Endometrial microvascular endothelial cells (primary cell): ENCODE results near the gene AGAP5. TPM values are rescaled to one million over a fixed set of nuclear protein-coding genes. Genes with fewer than 3 reads are reported as not detected.

ENCODE experiments used
- in situ Hi-C: cut with HindIII; loops from 2 replicates; pipeline ENCODE4 v1.10.0; 2017; ENCODE audit warnings: low sequenced_read_pairs, low pct_unique_long_range_greater_than_20kb; ENCODE audit errors: inconsistent ontology term
- total RNA-seq: library from RNA; depleted of rRNA; stranded (reverse); fragments of >200 nt; gene quantifications from one replicate; pipeline ENCODE4 v1.2.3, GENCODE V29; 2015; ENCODE audit errors: inconsistent ontology term

The AGAP5 gene
- total RNA-seq, 1 donor from 2014 or later = 1.0 TPM

GRCh38 chr10:73643362-73643761 lies 54.5 kb downstream of the AGAP5 start:
- in situ Hi-C loops = no loop called here

DNA sequence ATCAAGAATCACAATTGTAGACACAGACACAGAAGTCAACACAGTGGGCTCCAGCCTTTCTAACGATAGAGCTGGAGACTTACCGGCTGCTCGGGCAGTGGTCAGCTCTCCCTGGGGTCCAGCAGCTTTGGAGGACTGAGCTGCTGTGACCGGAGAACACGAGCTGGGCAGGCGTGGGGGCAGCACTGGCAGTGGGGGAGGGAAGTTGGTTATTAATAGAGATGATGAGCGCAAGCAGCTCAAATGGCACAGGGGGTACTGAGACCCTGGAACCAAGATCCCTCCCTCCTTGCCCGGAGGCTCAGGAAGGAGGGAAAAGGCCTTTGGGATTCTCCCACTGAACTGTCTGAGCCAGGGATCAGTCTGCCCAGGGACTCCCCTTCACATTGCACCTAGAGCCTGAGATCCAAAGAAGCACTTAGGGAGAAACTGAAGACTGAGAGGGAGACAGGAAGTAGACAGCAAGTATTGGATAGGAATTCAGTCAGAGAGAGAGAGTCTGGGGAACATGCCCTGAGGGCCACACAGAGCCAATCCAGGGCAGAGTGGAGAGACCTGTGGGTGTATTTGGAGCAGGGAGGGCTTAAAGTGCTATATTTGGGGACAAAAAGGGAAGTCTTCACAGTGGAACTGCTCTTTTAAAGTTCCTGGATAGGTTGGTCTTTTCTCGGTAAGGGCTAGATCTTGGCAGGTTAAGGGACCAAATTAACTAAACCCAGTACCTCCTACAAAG lies 56.4 kb downstream of the AGAP5 start, which contains the start of gene MYOZ1:
Gene MYOZ1, minus strand, starts transcription at position 147 of the 733 bp plus-strand sequence. CDS start 1,457 bp downstream, outside the sequence.
- in situ Hi-C loops = no loop called here

GRCh38 chr10:73639286-73639685 lies 58.6 kb downstream of the AGAP5 start:
- in situ Hi-C loops = no loop called here

DNA sequence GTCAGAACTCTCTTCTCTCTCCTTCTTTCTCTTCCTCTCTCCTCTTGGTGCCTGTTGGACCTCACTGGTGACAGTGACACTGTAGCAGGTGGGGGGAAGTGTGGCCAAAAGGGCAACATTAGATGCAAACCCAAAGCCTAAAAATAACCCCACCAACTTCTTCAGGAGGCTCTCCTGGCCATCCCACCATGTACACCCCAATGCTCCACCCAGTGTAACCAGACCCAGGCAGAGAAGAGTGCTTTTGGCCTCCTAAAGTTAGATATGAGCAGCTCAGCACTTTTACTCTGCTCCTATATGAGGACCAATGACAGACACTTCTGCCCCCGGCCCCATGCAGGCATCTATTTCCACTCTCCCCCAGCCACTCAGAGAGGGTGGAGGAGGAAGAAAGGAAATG lies 62.1 kb downstream of the AGAP5 start:
- in situ Hi-C loops = no loop called here

DNA sequence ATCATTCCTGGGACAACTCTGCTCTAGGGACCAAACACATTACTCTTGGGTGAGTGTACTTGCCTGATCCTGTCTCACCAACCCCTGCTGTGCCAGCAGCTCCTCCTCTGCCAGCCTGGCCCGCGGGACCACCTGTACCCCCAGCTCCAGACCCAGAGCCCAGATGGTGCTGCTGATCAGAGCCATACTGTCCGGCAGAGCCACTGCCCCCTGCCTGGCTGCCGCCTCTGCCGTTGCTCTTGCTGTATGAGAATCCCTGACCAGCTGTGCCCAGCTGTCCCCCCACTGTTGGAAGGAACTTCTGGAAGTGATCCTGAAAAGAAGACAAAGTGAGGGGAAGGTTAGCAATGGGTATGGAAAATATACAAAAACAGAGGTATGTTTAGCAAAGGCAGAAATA lies 63.5 kb downstream of the AGAP5 start:
- in situ Hi-C loops = no loop called here

DNA sequence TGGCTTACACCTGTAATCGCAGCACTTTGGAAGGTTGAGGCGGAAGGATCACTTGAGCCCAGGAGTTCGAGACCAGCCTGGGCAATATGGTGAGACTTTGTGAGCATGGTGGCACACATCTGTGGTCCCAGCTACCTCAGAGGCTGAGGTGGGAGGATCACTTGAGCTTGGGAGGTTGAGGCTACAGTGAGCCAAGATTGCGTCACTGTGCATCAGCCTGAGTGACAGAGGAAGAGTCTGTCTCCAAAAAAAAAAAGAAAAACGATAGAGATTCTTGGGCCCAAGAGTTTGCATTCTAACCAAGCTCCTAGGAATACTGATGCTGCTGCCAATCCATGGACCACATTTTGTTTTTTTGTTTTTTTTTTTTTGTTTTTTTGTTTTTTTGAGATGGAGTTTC lies 68.7 kb downstream of the AGAP5 start:
- in situ Hi-C loops = no loop called here

- in situ Hi-C loops = no loop called here
Observed at GRCh38 chr10:73628405-73628804, 69.5 kb downstream of the AGAP5 start.

- in situ Hi-C loops = no loop called here
Observed at GRCh38 chr10:73627300-73627699, 70.6 kb downstream of the AGAP5 start.

DNA sequence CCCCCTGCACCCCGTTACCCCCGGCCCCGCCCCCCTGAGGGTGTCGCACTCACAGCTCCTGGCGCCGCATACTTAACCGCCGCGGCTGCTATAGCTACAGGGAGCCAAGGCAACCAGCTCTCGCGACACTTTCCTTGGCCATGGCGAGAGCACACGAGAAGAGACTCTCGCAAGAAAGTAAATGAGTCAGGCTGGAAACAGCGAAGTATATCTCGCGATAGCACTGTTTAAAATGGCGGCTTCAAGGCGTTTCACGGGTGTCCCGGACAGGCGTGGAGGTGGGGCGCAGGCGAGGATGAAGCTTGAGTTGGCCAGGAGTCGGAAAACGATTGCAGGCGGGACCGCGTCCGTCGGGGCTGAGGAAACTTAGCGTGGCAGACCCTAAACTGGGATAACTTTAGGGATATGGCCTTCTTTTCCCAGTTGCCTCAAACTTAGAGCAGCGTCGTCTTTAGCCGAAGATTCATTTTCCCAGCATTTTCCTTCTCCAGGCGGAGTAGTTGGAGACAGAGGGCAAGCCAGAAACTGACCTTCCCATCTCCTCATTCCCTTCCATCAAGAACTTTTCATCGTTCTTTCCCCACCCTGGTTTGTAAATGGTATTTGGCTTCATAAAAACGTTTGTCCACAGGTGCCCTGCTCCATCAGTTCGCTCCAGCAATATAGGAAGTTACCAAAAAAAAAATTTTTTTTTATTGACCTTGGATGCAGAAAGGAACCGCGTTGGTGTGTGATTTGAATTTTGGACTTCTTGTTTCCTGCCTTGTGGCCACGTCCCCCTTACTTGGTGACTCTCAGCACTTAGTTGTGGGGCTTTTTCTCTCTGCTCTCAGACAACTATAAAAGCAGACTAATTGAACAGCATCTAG lies 71.8 kb downstream of the AGAP5 start:
- in situ Hi-C loops = no loop called here

GRCh38 chr10:73625004-73625883 lies 72.7 kb downstream of the AGAP5 start:
- in situ Hi-C loops = no loop called here

Other genes with a start within 250 kb of the AGAP5 start
- 18.8 TPM for gene PPP3CB, start 202.1 kb downstream of the AGAP5 start, total RNA-seq
- gene USP54, start 106.8 kb downstream of the AGAP5 start, total RNA-seq = 6.9 TPM
- gene MYOZ1, start 56.6 kb downstream of the AGAP5 start, total RNA-seq = not detected
- not detected for gene SYNPO2L, start 42.1 kb downstream of the AGAP5 start, total RNA-seq
- 81.4 TPM for gene SEC24C, start 46.3 kb upstream of the AGAP5 start, total RNA-seq
- gene CHCHD1, start 83.9 kb upstream of the AGAP5 start, total RNA-seq = 60.0 TPM
- 47.0 TPM for gene ZSWIM8, start 87.5 kb upstream of the AGAP5 start, total RNA-seq
- gene NDST2, start 113.5 kb upstream of the AGAP5 start, total RNA-seq = 18.7 TPM
- gene CAMK2G, start 176.4 kb upstream of the AGAP5 start, total RNA-seq = 21.5 TPM
- gene PLAU, start 213.0 kb upstream of the AGAP5 start, total RNA-seq = 263 TPM